HG03196 (cell line): ENCODE results near the gene HSPA2.
"Not testable (repeated sequence)": the region's sequence is repeated elsewhere in the genome, so short reads cannot be mapped to it uniquely, and the experiment has no call there.

Experiments used
- ATAC-seq: cut with Tn5 transposase; IDR thresholded peaks from one replicate; pipeline ENCODE4 v1.9.1; 2021; ENCODE audit not compliant: unreplicated experiment

The HSPA2 gene

DNA sequence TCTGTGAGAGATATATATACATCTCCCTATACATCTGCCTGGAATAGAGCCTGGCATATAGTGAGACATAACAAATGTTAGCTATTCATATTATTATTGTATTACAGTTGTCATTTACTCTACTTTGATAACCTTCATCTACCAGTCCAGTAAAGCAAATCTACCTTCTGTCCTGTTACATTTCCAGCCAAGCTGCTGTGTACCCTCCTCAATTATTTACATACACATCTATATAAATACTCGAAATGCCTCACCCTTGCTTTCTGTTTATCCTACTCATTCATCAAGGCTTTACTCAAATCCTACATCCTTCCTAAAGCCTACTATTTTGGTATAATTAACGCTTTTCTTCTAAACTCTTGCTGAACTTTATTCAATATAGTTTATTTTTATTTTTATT lies 27.3 kb upstream of the HSPA2 start:
- ATAC-seq: no peak

GRCh38 chr14:64515053-64515452 lies 25.5 kb upstream of the HSPA2 start:
- ATAC-seq: no peak

GRCh38 chr14:64516969-64517368 lies 23.6 kb upstream of the HSPA2 start:
- ATAC-seq: no peak

- ATAC-seq: not testable (repeated sequence)
Measured at GRCh38 chr14:64517667-64518066, 22.9 kb upstream of the HSPA2 start.

DNA sequence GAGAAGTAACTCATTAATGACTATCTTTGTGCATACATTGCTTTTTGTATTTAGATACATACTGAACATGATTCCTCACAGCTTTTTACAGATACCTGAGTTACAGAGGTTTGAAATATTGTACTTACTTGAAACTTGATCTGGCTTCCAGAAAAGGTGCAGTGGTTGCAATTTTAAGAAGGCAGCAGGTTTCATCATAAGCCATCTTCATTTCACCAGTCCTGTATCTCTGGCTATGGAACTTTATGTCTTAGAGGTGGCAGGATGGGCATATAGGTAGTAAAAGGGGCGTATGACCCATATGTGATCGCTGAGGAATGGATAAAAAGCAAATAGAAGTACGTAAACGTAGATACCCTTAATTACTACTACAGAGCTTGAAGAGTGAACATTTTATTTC lies 22.3 kb upstream of the HSPA2 start:
- no peak for ATAC-seq

GRCh38 chr14:64520699-64521098 lies 19.8 kb upstream of the HSPA2 start:
- no peak for ATAC-seq

DNA sequence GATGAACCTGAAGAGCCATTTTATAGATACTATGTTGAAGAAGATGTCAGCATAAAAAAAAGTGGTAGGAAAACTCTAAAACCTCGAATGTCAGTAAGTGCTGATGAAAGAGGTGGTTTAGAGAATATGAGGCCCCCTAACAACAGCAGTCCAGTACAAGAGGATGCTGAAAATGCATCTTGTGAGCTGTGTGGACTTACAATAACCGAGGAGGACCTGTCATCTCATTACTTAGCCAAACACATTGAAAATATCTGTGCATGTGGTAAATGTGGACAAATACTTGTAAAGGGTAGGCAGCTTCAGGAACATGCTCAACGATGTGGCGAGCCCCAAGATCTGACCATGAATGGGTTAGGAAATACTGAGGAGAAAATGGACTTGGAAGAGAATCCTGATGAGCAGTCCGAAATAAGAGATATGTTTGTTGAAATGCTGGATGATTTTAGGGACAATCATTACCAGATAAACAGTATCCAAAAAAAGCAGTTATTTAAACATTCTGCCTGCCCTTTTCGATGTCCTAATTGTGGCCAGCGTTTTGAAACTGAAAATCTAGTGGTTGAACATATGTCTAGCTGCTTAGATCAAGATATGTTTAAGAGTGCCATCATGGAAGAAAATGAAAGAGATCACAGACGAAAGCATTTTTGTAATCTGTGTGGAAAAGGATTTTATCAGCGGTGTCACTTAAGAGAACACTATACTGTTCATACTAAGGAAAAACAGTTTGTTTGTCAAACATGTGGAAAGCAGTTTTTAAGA lies 17.8 kb upstream of the HSPA2 start:
- no peak for ATAC-seq

DNA sequence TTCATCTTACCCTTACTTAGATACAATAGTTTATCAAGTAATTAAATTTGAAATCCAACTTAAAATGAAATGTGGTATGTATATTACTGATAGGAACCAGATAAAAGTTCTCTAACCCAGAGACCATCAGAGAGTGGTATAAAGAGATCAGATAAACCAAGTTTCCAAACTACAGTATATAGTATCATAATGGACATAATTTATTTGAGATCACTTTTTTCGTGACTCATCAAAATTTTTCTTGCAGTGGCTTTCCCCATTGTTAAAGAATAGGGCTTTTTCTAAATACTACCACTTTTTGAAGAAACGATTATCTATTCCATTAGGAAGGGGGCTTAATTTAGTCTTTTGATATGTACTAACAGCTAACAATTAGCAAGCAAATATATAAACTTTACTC lies 15.2 kb upstream of the HSPA2 start:
- ATAC-seq: no peak

- ATAC-seq: no peak
Measured at GRCh38 chr14:64531567-64531966, 9.0 kb upstream of the HSPA2 start.

DNA sequence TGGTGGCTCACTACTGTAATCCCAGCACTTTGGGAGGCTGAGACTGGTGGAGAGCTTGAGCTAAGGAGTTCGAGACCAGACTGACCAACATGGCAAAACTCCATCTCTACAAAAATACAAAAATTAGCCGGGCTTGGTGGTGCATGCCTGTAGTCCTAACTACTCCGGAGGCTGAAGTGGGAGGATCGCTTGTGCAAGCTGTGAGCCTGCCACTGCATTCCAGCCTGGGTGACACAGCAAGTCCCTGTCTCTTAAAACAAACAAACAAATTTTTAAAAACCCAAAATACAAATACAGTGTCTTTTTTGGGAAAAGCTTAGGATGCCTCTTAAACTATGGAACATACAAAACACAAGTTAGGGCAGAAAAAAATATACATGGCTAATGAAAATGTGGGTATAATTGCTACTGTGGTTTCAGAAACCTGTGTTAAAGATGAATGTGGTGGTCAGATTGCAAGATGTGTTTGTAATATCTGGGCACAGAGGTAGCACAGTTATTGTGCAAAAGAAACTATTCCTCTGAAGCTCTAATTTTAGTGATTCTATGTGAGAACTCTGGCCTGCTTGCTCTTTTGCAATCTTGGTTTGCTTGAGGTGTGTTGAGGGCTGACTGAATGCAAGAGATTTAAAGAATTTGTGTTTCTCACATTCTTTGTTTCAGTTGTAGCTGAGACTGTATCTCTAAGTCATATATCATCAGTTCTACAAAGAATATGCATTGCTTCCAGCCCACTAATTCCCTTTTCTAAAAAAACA lies 3.9 kb upstream of the HSPA2 start:
- no peak for ATAC-seq

- ATAC-seq: no peak
Measured at GRCh38 chr14:64541261-64541971, 875 bp downstream of the HSPA2 start.

- ATAC-seq: no peak
Measured at GRCh38 chr14:64541972-64542835, 1.7 kb downstream of the HSPA2 start.

- no peak for ATAC-seq
Measured at GRCh38 chr14:64542836-64543201, 2.3 kb downstream of the HSPA2 start.

DNA sequence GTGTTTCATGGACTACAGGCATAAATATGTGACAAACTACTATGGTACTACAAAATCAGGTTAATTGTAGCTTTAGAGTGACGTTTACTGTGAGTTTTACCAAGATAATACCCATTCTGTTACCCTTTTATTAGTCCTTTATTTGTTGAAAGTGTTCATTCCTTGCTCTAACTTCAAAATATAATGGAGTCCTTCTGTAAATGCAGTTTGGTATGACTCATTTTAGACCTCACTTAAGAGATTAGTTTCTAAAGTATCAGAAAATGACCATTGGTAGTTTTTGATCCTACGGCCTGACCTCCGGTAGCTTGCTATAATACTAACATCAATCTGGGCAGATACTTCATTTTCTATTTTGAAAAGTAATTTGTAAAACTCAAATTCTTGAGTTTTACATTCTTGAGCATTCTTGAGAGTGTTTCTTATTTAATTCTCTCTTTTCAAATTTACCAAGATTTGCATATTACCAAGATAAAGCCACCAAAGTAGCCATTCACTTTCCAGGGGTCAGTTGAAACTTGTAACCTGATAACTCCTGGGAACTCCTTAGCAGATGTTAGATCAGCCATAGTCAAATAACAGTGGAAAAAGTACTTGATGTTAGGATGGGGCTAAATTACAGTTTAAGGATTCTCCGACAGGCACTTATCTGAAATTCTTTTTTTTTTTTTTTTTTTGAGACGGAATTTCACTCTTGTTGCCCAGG lies 4.2 kb downstream of the HSPA2 start:
- ATAC-seq: no peak

- no peak for ATAC-seq
Measured at GRCh38 chr14:64549016-64549415, 8.5 kb downstream of the HSPA2 start.

DNA sequence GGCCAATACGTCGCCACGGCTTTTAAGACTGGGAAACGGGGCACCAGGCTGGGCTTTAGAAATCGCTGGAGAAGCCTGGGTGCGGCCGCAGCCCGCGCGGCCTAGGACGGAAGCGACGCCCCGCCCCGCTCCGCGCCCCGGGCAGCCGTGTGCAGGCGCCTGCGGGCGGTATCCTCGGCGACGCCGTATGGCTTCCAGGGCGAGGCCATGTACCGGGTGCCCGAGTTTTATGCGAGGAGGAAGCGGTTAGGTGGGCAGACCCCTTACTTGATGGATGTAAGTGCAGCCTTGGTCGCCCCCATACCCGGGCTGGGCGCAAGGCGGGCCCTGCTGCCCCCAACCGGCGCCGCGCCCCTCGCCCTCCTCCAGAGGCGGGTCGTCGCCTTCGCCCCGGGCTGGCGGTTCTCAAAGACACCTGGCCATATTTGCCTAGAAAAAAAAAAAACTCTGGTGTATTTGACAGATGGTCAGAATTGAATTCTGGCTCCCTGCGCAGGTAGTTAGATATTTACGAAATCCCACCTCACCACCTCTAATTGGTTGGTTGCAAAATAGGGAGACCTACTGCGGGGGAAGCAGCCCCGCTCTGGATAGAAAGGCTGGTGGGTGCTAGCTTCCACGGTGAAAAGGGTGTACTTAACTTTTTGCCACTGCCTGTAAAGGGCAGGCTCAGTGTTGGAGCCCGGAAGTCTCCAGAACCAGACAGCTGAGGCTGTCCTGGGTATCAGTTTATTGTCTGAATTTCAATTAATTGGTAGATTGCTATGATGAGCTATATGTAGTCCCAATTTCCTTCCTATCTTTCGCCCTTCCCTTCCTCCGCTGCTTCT lies 9.5 kb downstream of the HSPA2 start, which contains the start of gene PPP1R36:
Gene PPP1R36, plus strand, starts transcription at position 171 of the 830 bp plus-strand sequence. Its CDS starts 37 bp downstream, at position 208.
- no peak for ATAC-seq

GRCh38 chr14:64550621-64551333 lies 10.2 kb downstream of the HSPA2 start:
- ATAC-seq: no peak

DNA sequence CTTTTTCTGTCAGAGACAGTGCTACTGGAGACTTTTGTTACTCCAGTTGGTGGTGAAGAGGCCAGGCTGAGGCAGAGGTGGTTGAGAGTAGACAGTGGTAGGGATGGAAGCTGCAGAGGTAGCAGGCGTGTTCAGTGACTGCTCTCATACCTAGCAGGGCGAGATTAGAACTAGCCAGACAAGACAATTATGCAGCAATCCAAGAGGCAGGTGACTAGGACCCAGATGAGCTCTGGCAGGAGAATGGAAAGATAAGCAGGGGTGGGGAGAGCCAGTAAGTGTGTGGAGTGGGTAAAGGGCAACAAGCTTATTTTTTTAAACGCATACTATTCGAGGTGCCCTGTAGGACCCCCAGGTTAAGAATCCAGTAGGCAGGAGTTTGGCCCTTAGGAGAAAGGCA lies 14.0 kb downstream of the HSPA2 start:
- no peak for ATAC-seq

DNA sequence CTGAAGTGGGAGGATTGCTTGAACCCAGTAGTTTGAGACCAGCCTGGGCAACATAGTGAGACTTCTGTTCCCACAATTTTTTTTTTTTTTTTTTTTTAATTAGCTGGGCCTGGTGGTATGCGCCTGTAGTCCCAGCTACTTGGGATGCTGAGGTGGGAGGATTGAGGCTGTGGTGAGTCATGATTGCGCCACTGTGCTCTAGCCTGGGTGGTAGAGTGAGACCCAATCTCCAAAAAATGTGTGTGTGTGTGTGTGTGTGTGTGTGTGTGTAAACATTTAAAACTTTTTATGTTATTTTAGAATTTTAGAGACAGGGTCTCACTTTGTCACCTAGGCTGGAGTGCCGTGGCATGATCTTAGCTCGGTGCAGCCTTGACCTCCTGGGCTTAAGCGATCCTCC lies 16.0 kb downstream of the HSPA2 start:
- ATAC-seq: no peak
